Endometrium (tissue), 2 donors: Measurements from ENCODE around the gene GUCA1A.
"Not testable (repeated sequence)": the region's sequence is repeated elsewhere in the genome, so short reads cannot be mapped to it uniquely, and the experiment has no call there.

Experiments used
- FAIRE-seq: peaks from 2 replicates; lab custom pipeline; 2012; peaks lifted over from hg19 to GRCh38; lab: Jason Lieb, UNC
- donor health status: control.
- donor health status: control.

The GUCA1A gene

GRCh38 chr6:42147138-42147562 lies 26.0 kb upstream of the GUCA1A start:
- FAIRE-seq: no peak

DNA sequence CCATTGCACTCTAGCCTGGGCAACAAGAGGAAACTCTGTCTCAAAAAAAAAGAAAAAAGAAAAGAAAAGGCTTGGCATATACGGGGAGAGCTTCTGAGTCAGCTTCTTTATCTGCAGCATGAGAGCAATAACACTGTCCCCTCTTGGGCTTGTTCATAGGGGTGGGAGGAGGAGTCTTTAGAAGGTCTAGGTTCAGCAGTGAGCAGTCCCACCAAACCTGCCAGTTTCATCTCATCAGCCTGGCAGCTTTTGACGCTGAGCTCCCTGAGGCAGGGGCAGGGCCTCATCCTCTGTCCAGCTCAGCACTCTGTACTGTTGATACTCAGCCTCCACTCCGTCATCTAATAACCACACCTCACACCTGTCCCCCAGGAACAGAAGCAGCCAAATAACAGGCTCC lies 25.1 kb upstream of the GUCA1A start:
- no peak for FAIRE-seq

DNA sequence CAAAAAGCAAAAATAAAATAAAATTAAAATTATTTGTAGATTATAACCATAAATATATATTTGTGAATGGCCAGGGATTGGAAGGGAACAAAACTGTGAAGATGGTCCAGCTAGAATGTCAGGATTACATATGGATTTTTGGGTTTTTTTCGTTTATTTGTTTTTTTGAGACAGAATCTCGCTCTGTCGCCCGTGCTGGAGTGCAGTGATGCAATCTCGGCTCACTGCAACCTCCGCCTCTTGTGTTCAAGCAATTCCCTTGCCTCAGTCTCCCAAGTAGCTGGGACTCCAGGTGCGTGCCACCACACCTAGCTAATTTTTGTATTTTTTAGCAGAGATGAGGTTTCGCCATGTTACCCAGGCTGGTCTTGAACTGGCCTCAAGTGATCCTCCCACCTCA lies 22.9 kb upstream of the GUCA1A start:
- FAIRE-seq: no peak

- FAIRE-seq: no peak
Observed at GRCh38 chr6:42152024-42152423, 21.1 kb upstream of the GUCA1A start.

GRCh38 chr6:42152528-42153213 lies 20.5 kb upstream of the GUCA1A start:
- not testable (repeated sequence) for FAIRE-seq

DNA sequence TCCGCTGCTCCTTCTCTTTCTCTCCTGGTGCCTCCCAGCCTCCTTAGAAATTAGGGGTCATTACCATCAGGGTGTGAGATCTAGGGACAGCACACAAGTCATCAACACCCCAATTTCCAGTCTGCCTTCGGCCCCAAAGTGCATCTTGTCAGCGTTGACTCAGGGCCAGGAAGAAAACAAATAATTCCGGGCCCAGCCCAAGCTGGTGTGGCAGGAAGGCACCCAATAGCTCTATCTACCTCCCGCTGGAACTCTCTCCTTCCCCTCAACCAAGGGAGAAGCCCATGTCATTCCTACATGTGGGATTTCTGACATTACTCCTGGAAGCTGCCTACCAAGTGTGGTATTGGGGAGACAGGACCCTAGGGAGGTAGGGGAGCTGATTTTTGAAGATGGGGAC lies 19.2 kb upstream of the GUCA1A start:
- no peak for FAIRE-seq

GRCh38 chr6:42154461-42155209 lies 18.5 kb upstream of the GUCA1A start:
- no peak for FAIRE-seq

GRCh38 chr6:42155293-42155692 lies 17.9 kb upstream of the GUCA1A start:
- FAIRE-seq: no peak

GRCh38 chr6:42156638-42157037 lies 16.5 kb upstream of the GUCA1A start:
- no peak for FAIRE-seq

DNA sequence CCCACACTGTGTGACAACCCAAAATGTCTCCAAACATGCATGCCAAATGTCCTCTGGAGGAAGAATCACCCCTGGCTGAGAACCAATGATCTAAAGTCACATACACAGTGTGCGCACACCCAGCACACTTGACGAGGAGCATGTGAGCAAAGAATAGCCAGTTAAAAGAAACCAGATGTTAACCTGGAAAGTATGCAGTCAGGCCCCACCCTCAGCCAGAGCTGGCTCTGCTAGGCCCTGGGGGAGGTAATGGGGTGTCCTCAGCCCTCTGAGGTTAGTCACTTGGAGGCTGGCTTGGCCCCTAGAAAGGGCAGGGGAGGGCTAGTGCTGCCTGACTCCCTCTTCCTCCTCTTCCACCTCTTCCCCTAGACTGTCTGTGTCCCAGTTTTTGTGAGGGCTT lies 15.2 kb upstream of the GUCA1A start:
- FAIRE-seq: no peak

DNA sequence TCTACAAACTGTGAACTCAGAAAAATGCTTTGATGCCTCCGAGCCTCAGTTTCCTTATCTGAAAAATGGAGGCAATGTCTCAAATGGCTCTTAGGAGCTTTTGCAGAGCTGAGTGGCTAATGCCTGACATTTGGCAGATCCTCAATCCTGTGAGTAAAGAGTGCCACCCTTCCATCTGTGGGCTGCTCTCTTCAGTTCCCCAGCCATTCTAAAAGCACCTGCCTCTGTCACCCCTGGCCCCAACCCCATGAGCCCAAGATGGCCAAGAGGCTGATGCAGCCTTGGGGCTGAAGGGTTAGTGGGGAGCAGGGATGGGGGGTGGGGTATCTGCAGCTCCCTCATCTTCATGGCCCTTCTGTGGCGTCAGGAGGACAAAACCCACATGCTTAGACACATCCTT lies 14.5 kb upstream of the GUCA1A start:
- no peak for FAIRE-seq

DNA sequence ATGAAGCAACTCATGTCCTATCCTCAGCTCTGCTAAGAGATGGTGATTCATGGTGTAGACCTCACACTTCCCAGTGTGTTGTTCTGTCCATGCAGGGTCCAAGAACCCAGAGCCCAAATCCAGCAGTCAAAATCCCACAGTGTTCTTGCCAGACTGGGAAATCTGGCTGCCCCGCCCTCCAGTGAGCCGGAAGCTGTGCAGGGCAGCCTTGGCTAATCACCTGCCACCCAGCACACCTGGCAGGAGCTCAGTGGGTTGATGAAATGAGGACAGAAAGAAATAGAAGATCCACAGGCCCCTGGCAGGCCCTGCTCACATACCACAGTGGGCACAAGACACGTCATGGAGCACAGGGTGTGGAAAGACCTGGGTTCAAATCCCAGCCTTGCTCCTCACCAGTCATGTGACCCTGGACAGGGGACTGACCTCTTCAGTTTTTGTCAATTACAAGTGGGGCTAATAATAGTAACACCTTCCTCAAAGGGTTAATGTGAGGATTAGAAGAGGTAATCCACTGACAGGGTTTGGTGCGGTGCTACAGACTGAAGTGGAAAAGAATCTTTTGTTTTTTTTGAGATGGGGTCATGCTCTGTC lies 13.6 kb upstream of the GUCA1A start:
- no peak for FAIRE-seq

- no peak for FAIRE-seq
Observed at GRCh38 chr6:42162384-42162783, 10.8 kb upstream of the GUCA1A start.

- FAIRE-seq: no peak
Observed at GRCh38 chr6:42162812-42163211, 10.4 kb upstream of the GUCA1A start.

DNA sequence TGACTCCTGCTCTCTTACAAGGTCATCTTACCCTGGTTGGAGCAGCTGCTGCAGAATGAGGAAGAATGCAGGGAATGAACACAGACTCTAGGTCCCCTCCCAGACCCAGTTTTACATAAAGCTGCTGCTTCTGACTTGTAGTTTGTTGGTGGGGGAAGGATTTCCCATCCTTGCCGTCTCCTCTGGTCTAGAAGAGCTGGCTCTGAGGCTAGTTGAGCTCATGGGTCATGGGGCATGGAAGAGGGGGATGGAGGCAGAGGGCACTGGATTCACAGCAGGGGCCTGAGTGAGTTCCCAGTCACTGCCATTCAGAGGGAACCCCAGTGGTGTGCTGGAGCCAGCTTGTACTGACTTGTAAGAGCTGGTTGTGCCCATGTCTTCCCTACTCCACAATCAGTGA lies 9.2 kb upstream of the GUCA1A start:
- FAIRE-seq: no peak

GRCh38 chr6:42165016-42165415 lies 8.1 kb upstream of the GUCA1A start:
- FAIRE-seq: no peak

- FAIRE-seq: no peak
Observed at GRCh38 chr6:42166444-42167141, 6.6 kb upstream of the GUCA1A start.

- no peak for FAIRE-seq
Observed at GRCh38 chr6:42168650-42169049, 4.5 kb upstream of the GUCA1A start.

- FAIRE-seq: not testable (repeated sequence)
Observed at GRCh38 chr6:42169780-42170179, 3.4 kb upstream of the GUCA1A start.

DNA sequence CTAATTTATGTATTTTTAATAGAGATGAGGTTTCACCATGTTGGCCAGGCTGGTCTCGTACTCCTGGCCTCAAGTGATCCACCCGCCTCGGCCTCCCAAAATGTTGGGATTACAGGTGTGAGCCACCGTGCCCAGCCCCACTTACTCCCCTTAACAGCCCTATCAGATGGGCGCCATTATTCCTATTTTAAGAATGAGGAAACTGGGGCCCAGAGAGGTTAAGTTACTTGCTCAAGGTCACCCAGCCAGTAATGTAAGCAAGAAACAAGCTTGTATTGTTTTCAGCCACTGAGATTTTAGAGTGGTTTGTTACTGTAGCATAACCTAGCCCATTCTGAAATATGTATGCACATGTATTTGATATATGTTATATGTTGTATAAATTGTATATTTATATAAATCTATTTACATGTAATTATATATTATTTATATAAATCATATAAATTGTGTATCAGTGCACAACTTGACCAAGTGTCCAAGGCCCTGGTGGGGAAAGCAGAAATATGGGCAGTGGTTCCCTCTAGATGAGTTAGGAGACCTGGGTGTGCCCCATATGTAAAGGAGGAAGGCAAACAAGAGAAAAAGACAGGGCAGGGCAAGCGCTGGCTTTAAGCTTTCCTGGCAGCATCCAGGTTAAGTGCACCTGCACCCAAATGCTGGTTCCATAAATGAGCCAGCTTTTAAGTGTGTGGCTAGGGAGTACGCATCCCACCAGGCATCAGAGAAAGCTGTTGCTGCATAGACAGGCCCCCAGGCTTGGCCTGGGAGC lies 1.2 kb upstream of the GUCA1A start:
- no peak for FAIRE-seq

GRCh38 chr6:42175860-42176259 lies 2.7 kb downstream of the GUCA1A start:
- FAIRE-seq: no peak

- no peak for FAIRE-seq
Observed at GRCh38 chr6:42176981-42177380, 3.8 kb downstream of the GUCA1A start.
